ENCODE results near the gene CDKN1A.
"Not testable (repeated sequence)": the region's sequence is repeated elsewhere in the genome, so short reads cannot be mapped to it uniquely, and the experiment has no call there.

CDKN1A gene

GRCh38 chr6:36643977-36644376 is 34.5 kb upstream of the CDKN1A start:
- TF ChIP-seq CTCF (conservative IDR thresholded peaks at IDR 0.05; ENCODE audit: control insufficient read depth, insufficient read depth, low read depth, low read length): no peak
- DNase-seq (ENCODE audit: low read depth): no peak
- H3K4me3 ChIP-seq (ENCODE audit: control insufficient read depth, low read depth, low read length): no peak overlapping the region

- H3K4me3 ChIP-seq (ENCODE audit: control insufficient read depth, low read depth, low read length): no peak overlapping the region
- no peak for TF ChIP-seq CTCF (conservative IDR thresholded peaks at IDR 0.05; ENCODE audit: control insufficient read depth, insufficient read depth, low read depth, low read length)
- DNase-seq (ENCODE audit: low read depth): no peak
These were observed 29.4 kb upstream of the CDKN1A start for GRCh38 chr6:36649086-36649485.

- no peak for TF ChIP-seq CTCF (conservative IDR thresholded peaks at IDR 0.05; ENCODE audit: control insufficient read depth, insufficient read depth, low read depth, low read length)
- no peak for DNase-seq (ENCODE audit: low read depth)
These were observed 28.6 kb upstream of the CDKN1A start for GRCh38 chr6:36649701-36650484.

GRCh38 chr6:36650848-36651478 is 27.6 kb upstream of the CDKN1A start:
- DNase-seq (ENCODE audit: low read depth): no peak
- no peak for TF ChIP-seq CTCF (conservative IDR thresholded peaks at IDR 0.05; ENCODE audit: control insufficient read depth, insufficient read depth, low read depth, low read length)
- no peak overlapping the region for H3K4me3 ChIP-seq (ENCODE audit: control insufficient read depth, low read depth, low read length)

More at GRCh38 chr6:36649701-36650484, 28.6 kb upstream of the CDKN1A start:
- H3K4me3 ChIP-seq (ENCODE audit: control insufficient read depth, low read depth, low read length): no peak overlapping the region

GRCh38 chr6:36651659-36652379 is 26.7 kb upstream of the CDKN1A start:
- DNase-seq (ENCODE audit: low read depth): no peak
- TF ChIP-seq CTCF (conservative IDR thresholded peaks at IDR 0.05; ENCODE audit: control insufficient read depth, insufficient read depth, low read depth, low read length): no peak
- no peak overlapping the region for H3K4me3 ChIP-seq (ENCODE audit: control insufficient read depth, low read depth, low read length)

GRCh38 chr6:36654469-36654868 is 24.0 kb upstream of the CDKN1A start:
- not testable (repeated sequence) for H3K4me3 ChIP-seq (ENCODE audit: control insufficient read depth, low read depth, low read length); DNase-seq (ENCODE audit: low read depth)

Measured in fibroblast of mammary gland (primary cell).